GM19463 (cell line): ENCODE measurements around the gene MYMX.
"Not testable (repeated sequence)": the region's sequence is repeated elsewhere in the genome, so short reads cannot be mapped to it uniquely, and the experiment has no call there.

Experiments used
- ATAC-seq: cut with Tn5 transposase; IDR thresholded peaks from one replicate; pipeline ENCODE4 v1.9.1; 2021; ENCODE audit warnings: mild to moderate bottlenecking, moderate library complexity; ENCODE audit not compliant: unreplicated experiment

The MYMX gene

GRCh38 chr6:44185953-44186634 is 30.6 kb upstream of the MYMX start:
- ATAC-seq, result no peak

- no peak for ATAC-seq
Observed at GRCh38 chr6:44186635-44187025, 30.1 kb upstream of the MYMX start.

DNA sequence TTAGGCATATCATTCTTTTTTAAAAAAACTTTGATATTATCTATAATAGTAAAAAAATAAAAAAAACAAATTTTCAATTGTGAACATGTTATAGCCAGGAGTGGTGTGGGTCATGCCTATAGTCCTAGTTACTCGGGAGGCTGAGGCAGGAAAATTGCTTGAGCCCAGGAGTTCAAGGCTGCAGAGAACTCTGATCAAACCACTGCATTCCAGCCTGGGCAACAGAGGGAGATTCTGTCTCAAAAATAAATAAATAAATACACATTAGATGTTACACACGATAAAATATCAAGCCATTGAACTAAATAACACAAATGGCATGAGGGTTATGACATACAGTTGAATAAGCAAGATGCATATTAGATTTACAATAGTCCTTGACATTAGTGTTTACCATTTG is 27.9 kb upstream of the MYMX start:
- no peak for ATAC-seq

DNA sequence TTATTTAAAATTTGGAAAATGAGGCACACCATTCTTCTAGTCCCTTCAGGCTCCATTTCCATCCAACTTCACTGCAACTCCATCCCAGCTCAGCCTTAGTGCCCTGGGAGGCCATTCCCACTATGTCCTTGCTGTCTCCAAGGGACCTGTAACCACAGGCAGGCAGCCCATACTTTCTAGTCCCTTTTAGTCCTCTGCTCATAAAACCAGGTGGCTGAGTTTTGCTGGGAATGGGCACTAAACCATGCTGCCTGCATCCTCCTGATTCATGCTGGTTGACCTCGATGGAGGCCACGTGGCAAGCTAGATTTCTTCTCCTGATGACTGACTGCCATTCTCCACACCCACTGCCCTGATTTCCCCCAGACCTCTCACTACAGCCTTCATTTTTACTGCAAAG is 27.5 kb upstream of the MYMX start:
- ATAC-seq, result no peak

GRCh38 chr6:44190715-44191114 is 26.0 kb upstream of the MYMX start:
- no peak for ATAC-seq

GRCh38 chr6:44192428-44193041 is 24.2 kb upstream of the MYMX start:
- no peak for ATAC-seq

DNA sequence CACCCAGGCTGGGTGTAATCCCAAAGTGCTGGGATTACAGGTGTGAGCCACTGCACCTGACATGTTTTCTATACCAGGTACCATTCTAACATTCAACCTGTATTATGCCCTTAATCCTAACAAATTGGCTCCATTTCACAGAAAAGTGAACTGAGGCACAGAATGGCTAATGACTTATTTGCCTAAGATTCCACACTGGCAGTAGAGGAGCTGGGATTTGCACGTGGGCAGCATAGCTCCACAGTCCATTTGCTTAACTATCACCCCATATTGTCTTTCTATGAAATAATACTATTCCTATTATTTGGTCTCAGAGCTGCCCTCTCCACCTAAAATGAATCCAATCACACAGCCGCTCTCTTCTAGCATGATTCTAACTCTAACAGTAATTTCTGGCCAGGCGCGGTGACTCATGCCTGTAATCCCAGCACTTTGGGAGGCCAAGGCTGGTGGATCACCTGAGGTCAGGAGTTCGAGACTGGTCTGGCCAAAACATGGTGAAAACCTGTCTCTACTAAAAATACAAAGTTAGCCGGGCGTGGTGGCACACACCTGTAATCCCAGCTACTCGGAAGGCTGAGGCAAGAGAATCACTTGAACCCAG is 23.3 kb upstream of the MYMX start:
- no peak for ATAC-seq

DNA sequence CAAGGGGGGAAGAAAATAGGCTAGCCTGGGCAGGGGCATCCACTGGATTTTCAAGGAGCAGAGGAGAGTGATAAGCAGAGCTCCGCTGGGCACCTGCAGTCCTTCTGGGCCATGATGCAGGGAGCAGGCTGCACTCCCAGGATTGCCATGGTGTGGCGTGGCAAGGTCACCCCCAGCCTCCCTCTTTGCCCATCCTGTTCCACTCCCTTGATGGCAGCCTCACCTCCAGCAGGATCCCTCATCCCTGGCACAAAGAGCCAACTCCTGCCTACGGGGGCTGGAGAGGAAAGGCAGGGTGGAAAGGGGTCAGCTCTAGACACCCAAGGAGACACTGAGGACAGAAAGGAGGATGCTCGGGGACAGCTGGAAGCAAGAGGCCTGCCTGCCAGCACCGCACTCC is 22.4 kb upstream of the MYMX start:
- no peak for ATAC-seq

- not testable (repeated sequence) for ATAC-seq
Observed at GRCh38 chr6:44196351-44196750, 20.4 kb upstream of the MYMX start.

GRCh38 chr6:44198684-44199083 is 18.0 kb upstream of the MYMX start:
- ATAC-seq, result no peak

GRCh38 chr6:44199883-44200282 is 16.8 kb upstream of the MYMX start:
- ATAC-seq, result no peak

- ATAC-seq, result no peak
Observed at GRCh38 chr6:44201200-44201599, 15.5 kb upstream of the MYMX start.

DNA sequence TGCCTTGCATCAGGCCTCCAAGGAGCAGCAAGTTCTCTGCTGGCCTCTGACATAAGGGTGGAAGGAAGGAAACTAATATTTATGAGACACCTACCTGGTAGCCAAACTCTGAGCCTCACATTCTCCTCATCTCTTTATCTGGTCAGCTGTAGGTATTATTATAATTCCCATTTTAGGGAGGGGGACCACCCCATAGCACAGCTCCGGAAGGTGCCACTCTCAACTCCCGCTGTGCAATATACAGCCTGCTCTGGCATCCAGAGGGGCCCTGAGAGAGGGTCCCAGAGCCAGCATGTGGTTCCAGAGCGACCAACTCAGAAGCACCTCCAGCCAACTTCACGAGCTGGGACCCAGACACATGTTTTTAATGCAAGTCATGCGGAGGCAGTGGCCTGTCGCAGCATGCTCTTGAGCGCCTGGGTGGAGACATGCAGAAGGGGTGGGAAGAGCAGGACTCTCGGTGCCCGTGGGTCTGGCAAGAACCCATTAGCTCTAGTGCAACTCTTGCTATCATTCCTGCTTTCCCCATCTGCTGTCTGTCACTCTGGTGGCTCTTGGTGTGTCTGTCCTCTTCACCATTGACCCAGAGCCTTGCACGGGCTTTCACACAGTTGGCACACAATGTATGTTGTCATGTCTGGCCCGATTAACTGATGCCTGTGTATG is 15.0 kb upstream of the MYMX start:
- ATAC-seq, result no peak

GRCh38 chr6:44202332-44202971 is 14.3 kb upstream of the MYMX start:
- no peak for ATAC-seq

DNA sequence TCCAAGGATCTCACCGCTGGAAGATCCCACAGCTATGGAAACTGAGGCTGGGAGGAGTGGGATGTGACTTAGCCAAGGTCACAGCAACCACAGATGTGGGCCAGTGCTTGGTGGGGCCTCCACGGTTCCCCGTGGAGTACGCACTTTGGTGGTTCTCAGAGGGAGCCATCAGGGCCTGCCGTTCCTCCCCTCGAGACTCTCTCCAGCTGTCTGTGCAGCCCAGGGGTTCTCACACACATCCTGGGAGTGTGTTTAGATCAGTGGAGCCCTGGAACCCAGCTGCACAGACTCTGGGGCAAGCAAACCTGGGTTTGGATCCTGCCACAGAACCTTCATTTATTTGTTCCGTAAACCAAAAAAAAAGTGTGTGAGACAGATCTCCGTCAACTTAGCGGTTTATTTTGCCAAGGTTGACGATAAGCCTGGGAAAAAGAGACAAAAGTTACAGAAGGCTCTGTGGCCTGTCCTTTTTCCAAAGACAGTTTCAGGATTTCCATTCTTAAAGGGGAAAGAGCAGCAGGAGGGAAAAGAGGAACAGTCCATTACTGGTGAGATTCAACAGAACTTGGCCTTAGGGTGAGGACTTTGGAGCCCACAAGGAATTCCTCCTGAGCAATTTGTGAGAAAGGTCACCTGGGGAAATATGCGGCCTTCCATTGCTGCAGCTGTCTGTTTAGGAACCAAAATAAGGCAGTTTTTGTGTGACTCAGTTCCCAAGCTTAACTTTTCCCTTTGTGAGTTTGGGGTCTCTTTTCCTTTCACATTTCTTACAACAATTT is 13.6 kb upstream of the MYMX start:
- ATAC-seq, result no peak

DNA sequence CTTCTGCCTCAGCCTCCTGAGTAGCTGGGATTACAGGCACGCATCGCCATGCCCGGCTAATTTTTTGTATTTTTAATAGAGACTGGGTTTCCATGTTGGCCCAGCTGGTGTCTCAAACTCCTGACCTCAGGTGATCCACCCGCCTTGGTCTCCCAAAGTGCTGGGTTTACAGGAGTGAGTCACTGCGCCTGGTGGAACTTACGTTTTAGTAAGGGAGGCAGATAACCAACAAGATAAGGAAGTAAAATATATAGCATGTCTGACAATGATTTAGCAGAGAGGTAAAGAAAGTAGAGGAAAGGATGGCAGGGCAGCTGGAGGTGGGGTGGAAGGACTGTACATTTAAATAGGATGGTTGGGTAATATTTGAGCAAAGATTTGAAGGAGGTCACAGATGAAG is 12.8 kb upstream of the MYMX start:
- no peak for ATAC-seq

DNA sequence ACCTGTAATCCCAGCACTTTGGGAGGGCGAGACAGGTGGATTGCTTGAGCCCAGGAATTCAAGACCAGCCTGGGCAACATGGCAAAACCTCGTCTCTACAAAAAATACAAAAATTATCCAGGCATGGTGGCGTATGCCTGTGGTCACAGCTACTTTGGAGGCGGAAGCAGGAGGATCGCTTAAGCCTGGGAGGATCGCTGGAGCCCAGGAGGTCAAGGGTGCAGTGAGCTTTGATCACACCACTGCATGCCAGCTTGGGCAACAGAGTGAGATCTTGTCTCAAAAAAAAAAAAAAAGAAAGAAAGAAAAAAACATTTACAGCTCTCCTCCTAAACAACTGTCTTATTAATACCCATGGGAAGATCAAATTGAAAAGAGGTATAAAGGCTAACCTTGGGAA is 8.8 kb upstream of the MYMX start:
- ATAC-seq, result no peak

DNA sequence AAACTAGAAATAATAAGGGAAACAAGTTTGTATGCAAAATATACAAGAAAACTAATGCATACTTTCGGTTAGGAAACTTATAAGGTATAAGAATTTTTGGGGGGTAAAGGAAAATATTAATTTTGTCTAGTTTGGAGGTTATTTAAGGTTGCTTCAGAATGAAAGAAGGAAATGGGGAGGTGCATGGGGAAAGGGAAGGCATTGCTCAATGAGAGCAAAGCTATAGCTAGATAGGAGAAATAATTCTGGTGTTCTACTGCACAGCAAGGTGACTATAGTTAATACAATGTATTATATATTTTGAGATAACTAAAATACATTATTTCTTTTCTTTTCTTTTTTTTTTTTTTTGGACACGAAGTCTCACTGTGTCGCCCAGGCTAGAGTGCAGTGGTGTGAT is 5.4 kb upstream of the MYMX start:
- no peak for ATAC-seq

DNA sequence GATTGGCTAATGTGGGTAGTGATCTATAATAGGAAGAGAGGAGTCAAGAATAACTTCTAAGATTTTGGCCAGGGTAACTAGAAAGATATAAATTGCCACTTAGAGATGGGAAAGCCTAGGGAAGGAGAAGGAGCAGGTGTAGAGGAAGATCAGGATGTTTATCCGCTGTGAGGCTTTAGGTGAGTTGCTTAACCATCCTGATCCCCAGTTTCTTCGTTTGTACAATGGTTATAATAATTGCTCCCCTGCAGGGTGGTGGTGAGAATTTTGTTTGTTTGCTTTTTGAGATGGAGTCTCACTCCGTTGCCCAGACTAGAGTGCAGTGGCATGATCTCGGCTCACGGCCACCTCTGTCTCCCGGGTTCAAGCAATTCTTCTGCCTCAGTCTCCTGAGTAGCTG is 2.4 kb upstream of the MYMX start:
- ATAC-seq, result no peak

DNA sequence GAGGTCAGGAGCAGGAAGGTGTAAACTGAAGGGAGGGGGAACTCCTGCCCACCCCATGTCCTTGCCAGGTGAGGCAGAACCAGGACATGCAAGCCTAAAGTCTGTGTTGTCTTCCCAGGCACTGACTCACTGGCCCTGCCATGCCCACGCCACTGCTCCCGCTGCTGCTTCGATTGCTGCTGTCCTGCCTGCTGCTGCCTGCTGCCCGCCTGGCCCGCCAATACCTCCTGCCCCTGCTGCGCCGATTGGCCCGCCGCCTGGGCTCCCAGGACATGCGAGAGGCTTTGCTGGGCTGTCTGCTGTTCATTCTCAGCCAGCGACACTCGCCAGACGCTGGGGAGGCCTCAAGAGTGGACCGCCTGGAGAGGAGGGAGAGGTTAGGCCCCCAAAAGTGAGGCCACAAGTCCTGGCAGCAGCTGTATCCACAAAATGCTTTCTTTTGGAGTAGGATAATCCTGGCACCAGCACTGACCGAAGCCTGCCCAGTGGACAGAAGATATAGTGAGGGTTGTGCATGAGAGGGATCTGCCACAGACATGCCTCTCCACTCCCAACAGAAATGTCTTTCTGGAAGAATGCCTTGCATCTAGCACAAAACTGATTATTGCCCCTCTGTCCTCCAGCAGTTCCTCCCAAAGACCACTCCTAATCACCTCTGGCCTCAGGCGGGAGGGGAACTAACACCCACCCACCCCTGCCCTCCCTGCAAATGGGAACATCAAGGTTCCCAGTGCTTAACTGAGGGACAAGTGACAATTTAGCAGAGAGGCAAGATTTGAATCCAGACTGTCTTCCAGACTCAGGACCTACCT is 812 bp downstream of the MYMX start:
- no peak for ATAC-seq
